Activated naive CD8-positive, alpha-beta T cell treated with anti-CD3 and anti-CD28 coated beads, Interleukin-2, amount 50 U/mL, for 16 hours (primary cell): ENCODE measurements around the gene TRIM58.

Experiments used
- DNase-seq: peaks from one replicate; pipeline ENCODE4 v3.0.0-alpha.2; 2020; ENCODE audit warnings: low read depth, low spot score

TRIM58 gene

GRCh38 chr1:247884797-247885413, 27.9 kb downstream of the TRIM58 start:
- no peak for DNase-seq

- no peak for DNase-seq
Measured at GRCh38 chr1:247895163-247895637, 38.2 kb downstream of the TRIM58 start, which contains the start of gene OR2W3. Gene OR2W3, plus strand, starts transcription at chr1:247895587. Its CDS starts 0 bp downstream, at chr1:247895587.

- no peak for DNase-seq
Measured at GRCh38 chr1:247895976-247896375, 39.0 kb downstream of the TRIM58 start.

- DNase-seq, result no peak
Measured at GRCh38 chr1:247904122-247904521, 47.1 kb downstream of the TRIM58 start.

- DNase-seq, result no peak
Measured at GRCh38 chr1:247905181-247905580, 48.2 kb downstream of the TRIM58 start.

GRCh38 chr1:247905910-247906503, 49.0 kb downstream of the TRIM58 start:
- DNase-seq, result no peak

- DNase-seq, result no peak
Measured at GRCh38 chr1:247906504-247907047, 49.6 kb downstream of the TRIM58 start.

GRCh38 chr1:247908766-247909165, 51.8 kb downstream of the TRIM58 start:
- no peak for DNase-seq

GRCh38 chr1:247913786-247914185, 56.8 kb downstream of the TRIM58 start:
- no peak for DNase-seq

GRCh38 chr1:247914941-247915662, 58.1 kb downstream of the TRIM58 start:
- DNase-seq, result no peak

GRCh38 chr1:247919952-247920351, 63.0 kb downstream of the TRIM58 start, which contains the start of gene OR2T8:
Gene OR2T8, plus strand, starts transcription at chr1:247920252. Its CDS starts 766 bp downstream, at chr1:247921018.
- DNase-seq, result no peak

GRCh38 chr1:247923941-247924340, 67.0 kb downstream of the TRIM58 start:
- no peak for DNase-seq

GRCh38 chr1:247924868-247925267, 67.9 kb downstream of the TRIM58 start, which contains the start of gene OR2AJ1:
Gene OR2AJ1, plus strand, starts transcription at chr1:247924889. Its CDS starts 8,880 bp downstream, at chr1:247933769.
- no peak for DNase-seq
